ENCODE results near the gene PGLYRP1. TPM values are rescaled to one million over a fixed set of nuclear protein-coding genes. Genes with fewer than 3 reads are reported as not detected.

Gene PGLYRP1
- polyA plus RNA-seq, 1 experiment = not detected

DNA sequence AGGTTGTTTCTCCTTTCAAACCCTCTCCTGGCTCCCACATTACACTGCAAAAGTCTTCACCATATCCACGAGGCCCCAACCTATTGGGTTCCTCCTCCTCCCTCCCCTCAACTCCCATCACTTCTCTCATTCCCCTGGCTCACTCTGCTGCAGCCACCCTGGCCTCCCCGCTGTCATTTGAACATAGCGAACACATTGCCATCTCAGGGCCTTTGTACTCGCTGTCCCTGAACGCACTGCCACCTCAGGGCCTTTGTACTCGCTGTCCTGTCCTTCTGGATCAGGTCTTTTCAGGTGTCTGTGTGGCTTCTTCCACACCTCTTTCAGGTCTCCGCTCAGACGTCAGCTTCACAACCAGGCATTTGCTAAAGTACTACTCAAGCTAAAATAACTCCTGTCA is 25.9 kb downstream of the PGLYRP1 start:
- Histone ChIP-seq H3K4me3 (ENCODE audit: low read depth, low read length) (no peak overlapping the region), H3K36me3 (ENCODE audit: control insufficient read depth, insufficient read depth, low read length) (no peaks in the 10 kb centered on the region), H3K27me3 (ENCODE audit: control insufficient read depth, insufficient read depth, low read length) (no peaks in the 10 kb centered on the region)
- ChIA-PET CTCF (interaction anchor here (1.6 to 1.7 kb wide), 2 partner anchors 20 to 32 kb away, joined by 3 to 4 read pairs; no protein-coding TSS in a partner anchor), POLR2A (no interaction called here)
- TF ChIP-seq, protein P1, sequence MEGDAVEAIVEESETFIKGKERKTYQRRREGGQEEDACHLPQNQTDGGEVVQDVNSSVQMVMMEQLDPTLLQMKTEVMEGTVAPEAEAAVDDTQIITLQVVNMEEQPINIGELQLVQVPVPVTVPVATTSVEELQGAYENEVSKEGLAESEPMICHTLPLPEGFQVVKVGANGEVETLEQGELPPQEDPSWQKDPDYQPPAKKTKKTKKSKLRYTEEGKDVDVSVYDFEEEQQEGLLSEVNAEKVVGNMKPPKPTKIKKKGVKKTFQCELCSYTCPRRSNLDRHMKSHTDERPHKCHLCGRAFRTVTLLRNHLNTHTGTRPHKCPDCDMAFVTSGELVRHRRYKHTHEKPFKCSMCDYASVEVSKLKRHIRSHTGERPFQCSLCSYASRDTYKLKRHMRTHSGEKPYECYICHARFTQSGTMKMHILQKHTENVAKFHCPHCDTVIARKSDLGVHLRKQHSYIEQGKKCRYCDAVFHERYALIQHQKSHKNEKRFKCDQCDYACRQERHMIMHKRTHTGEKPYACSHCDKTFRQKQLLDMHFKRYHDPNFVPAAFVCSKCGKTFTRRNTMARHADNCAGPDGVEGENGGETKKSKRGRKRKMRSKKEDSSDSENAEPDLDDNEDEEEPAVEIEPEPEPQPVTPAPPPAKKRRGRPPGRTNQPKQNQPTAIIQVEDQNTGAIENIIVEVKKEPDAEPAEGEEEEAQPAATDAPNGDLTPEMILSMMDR (IDR thresholded peaks at IDR 0.05; ENCODE audit: insufficient read depth, low read depth, low read length) = no peak
- no peak for DNase-seq (ENCODE audit: low read depth)

DNA sequence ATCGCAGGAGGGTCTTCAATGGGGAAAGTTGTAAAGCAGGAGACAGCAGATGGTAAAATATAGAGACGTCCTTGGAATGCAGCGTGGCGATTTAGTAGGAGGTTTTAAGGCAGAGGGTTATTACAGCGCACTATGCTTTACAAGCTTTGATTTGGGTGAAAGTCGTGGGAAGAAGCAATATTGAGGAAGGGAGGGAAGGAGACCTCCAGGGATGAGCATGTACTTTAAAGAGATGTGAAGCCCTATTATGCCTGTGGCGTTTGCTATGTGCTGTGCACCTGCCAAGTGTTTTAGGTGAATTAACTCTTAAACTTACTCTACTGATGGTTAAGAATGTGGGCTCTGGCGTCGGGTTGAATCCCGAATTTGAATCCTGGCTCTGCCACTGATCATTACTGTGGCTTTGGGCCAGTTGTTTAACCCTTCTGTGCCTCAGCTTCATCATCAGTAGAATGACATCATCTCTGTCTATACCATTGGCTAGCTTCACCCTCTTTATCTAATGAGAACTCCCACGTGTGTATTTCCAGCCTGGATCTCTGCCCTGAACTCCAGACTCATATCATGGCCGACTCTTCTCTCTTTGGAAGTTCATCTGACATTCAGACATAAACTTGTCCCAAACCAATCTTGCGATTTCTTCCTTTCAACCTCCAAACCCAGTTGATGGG is 27.0 kb downstream of the PGLYRP1 start:
- TF ChIP-seq, protein P1 (IDR thresholded peaks at IDR 0.05; ENCODE audit: insufficient read depth, low read depth, low read length) = no peak
- ChIA-PET POLR2A (no interaction called here), CTCF (interaction anchor here (0.8 to 3.0 kb wide), 5 partner anchors 14 to 82 kb away, joined by 3 to 21 read pairs (median 3); no protein-coding TSS in a partner anchor)
- Histone ChIP-seq H3K27me3 (ENCODE audit: control insufficient read depth, insufficient read depth, low read length) (no peaks in the 10 kb centered on the region), H3K4me3 (ENCODE audit: low read depth, low read length) (peak overlapping the region; percentile 73), H3K36me3 (ENCODE audit: control insufficient read depth, insufficient read depth, low read length) (no peaks in the 10 kb centered on the region)
- DNase-seq (ENCODE audit: low read depth) = no peak

- Histone ChIP-seq H3K36me3 (ENCODE audit: control insufficient read depth, insufficient read depth, low read length) (no peaks in the 10 kb centered on the region), H3K4me3 (ENCODE audit: low read depth, low read length) (peak within 1 kb of the TSS; percentile 73), H3K27me3 (ENCODE audit: control insufficient read depth, insufficient read depth, low read length) (no peaks in the 10 kb centered on the region)
- ChIA-PET CTCF (interaction anchor here (0.8 to 3.0 kb wide), 4 partner anchors 14 to 83 kb away, joined by 3 to 21 read pairs (median 3); no protein-coding TSS in a partner anchor), POLR2A (interaction anchor here (0.6 kb wide), 1 partner anchor 616 kb away, joined by 3 read pairs; no protein-coding TSS in a partner anchor)
- TF ChIP-seq, protein P1 (IDR thresholded peaks at IDR 0.05; ENCODE audit: insufficient read depth, low read depth, low read length) = no peak
- peak; percentile 98 for DNase-seq (ENCODE audit: low read depth)
Measured at GRCh38 chr19:45994998-45995714, 27.7 kb downstream of the PGLYRP1 start, which contains the start of gene CCDC61. Gene CCDC61, plus strand, starts transcription at chr19:45995467. Its CDS starts 7,552 bp downstream, at chr19:46003019.

- Histone ChIP-seq H3K27me3 (ENCODE audit: control insufficient read depth, insufficient read depth, low read length) (no peaks in the 10 kb centered on the region), H3K36me3 (ENCODE audit: control insufficient read depth, insufficient read depth, low read length) (no peaks in the 10 kb centered on the region), H3K4me3 (ENCODE audit: low read depth, low read length) (peak overlapping the region; percentile 46)
- ChIA-PET CTCF (interaction anchor here (0.6 to 3.0 kb wide), 5 partner anchors 14 to 84 kb away, joined by 3 to 21 read pairs (median 3); no protein-coding TSS in a partner anchor), POLR2A (interaction anchor here (0.6 kb wide), 1 partner anchor 617 kb away, joined by 3 read pairs; no protein-coding TSS in a partner anchor)
- no peak for DNase-seq (ENCODE audit: low read depth)
- TF ChIP-seq, protein P1 (IDR thresholded peaks at IDR 0.05; ENCODE audit: insufficient read depth, low read depth, low read length) = no peak
Measured at GRCh38 chr19:45994456-45994997, 28.3 kb downstream of the PGLYRP1 start.
